Activated CD8-positive, alpha-beta memory T cell treated with anti-CD3 and anti-CD28 coated beads, Interleukin-2, amount 50 U/mL, for 1 hour (primary cell): Measurements from ENCODE around the gene YIPF2.
"Not testable (repeated sequence)": the region's sequence is repeated elsewhere in the genome, so short reads cannot be mapped to it uniquely, and the experiment has no call there.

Experiments
- DNase-seq: peaks from one replicate; pipeline ENCODE4 v3.0.0-alpha.2; 2020; ENCODE audit errors: extremely low read depth

The YIPF2 gene

DNA sequence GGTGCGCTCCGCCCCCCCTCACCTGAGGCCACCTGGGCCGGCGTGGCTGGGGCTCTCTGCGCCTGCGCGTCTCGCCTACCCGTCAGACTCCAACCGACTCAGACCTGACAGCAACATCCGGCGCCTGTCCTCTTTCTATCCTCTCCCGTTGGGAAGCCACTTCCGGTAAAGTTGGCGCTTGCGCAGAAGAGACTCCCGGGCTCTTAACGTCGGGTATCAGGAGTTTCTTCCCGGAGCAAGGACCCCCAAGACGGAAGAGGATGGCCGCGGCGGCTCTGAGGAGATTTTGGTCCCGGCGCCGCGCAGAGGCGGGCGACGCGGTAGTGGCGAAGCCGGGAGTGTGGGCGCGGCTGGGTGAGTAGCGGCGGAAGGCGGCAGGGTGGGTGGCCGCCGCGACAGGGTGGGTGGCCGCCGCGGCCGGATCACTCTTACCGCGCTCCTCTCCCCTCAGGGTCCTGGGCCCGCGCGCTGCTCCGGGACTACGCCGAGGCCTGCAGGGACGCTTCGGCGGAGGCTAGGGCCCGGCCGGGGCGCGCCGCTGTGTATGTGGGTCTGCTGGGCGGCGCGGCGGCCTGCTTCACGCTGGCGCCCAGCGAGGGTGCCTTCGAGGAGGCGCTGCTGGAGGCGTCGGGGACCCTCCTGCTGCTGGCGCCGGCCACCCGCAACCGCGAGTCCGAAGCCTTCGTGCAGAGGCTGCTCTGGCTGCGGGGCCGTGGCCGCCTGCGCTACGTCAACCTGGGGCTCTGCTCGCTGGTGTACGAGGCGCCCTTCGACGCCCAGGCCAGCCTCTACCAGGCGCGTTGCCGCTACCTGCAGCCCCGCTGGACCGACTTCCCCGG, at the start of gene YIPF2, which contains the start of gene TIMM29:
YIPF2 (minus strand) TSS at position 77 of the 839 bp plus-strand sequence. CDS start 229 bp downstream, outside the sequence.
TIMM29 (plus strand) TSS at position 249 of the 839 bp plus-strand sequence; CDS start at position 261, 12 bp downstream.
- DNase-seq, result peak; percentile 97

DNA sequence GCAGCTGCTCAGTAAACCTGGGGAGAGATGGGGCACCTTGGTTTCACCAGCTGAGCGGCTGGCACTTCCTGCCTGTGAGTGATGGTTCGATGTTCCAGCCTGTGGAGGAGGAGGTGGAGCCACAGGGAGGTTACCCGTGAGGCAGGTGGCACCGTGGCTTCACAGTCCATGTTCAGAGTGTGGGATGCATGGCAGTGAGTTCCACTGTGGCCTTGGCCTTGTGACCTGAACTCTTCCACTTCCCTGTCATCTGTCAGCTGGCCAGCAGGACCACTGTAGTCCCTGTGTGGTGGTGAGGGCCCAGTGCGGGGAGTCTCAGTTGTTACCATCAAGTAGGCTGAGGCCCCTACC, 49.3 kb upstream of the YIPF2 start:
- no peak for DNase-seq

DNA sequence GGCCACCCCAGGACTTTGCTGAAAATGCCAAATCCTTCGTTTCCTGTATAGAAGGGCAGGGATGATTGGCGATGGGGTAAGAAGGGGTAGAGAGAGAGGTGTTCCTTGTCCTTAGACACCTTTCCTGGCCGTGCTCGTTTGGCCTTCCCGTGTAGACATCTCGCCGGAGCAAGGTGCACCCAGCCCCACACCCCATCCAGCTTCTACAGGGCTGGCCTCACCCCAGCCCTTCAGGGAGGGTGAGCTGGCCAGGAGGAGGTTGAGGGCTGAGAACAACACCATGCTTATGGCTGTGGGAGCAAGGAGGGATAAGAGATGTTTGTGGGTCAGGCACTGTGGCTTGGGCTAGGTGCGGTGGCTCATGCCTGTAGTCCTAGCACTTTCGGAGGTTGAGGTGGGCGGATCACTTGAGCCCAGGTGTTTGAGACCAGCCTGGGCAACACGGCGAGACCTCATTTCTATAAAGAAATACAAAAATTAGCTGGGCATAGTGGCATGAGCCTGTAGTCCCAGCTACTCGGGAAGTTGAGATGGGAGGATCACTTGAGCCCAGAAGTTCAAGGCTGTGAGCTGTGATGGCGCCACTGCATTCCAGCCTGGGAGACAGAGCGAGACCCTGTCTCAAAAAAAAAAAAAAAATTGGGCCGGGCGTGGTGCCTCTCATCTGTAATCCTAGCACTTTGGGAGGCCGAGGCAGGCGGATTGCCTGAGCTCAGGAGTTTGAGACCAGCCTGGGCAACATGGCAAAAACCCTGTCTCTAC, 47.9 kb upstream of the YIPF2 start:
- DNase-seq, result no peak

DNA sequence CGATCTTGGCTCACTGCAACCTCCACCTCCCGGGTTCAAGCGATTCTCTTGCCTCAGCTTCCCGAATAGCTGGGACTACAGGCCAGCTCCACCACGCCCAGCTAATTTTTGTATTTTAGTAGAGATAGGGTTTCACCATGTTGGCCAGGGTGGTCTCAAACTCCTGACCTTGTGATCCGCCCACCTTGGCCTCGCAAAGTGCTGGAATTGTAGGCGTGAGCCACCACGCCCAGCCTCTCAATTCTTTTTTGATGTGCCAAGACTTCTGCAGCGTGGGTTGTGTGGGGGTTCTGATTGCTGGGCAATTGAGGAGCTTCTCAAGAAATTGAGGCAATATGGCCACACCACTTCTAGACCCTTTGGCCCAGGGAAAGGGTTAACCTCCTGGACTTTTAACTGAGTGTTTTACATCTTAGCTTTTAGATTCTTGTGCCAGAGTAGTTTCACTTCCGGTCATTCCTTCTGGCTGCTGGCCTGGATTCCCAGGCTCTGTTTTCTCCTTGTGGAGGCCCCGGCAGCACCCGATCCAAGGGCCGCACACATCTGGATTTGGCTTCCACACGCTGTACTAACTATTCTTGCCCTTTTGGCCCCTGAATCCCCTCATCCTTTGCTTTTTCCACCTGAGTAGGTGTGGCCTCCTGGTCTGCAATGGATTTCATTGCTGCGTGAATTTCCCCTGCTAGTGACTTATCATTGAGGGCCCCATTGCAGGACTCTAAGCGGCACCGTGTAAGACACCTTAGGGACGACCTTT, 47.1 kb upstream of the YIPF2 start:
- DNase-seq, result no peak

DNA sequence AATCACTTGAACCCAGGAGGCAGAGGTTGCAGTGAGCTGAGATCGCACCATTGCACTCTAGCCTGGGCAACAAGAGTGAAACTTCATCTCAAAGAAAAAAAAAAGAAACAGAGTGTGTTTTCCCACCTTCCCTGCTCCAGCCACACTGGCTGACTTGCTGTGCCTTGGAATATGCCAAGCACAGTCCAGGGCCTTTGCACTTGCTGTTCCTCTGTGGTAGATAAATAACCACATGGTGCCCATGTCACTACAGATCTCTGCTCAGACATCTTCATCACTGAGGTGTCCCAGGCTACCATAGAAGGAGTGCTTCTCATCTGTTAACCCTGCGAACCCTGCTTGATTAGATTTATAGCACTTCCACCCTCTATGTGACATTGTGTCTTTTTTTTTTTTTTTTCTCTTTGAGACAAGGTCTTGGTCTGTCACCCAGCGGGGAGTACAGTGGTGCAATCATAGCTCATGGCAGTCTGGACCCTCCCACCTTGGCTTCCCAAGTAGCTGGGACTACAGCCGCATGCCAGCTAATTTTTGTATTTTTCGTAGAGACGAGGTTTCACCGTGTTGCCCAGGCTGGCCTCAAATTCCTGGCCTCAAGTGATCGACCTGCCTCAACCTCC, 42.8 kb upstream of the YIPF2 start:
- DNase-seq, result no peak

DNA sequence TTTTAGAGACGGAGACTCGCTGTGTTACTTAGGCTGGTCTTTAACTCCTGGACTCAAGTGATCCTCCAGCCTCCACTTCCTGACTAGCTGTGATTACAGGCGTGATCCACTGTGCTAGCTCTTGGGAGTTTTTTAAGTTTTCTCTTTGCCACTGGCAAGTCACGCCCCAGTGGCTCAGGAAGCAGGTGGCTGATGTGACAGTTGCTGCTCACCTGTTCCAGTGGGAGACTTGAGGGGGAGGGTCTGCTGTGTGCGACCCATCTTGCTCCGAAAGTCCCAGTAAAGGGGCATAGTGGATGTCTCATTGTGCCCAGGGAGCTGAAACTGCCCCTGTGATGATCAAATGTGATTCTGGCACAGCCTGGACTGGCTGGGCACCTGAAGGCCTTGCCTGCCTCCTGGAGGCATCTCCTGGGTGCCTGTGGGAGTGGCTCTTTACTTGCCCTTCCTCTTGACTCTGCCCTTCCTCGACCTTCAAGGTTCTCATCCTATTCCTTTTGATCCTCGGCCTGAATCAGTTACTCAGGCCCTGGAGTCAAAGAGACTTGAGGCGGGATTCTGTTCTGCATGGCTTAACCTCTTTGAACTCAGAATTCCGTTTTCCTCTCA, 40.2 kb upstream of the YIPF2 start:
- DNase-seq, result no peak

DNA sequence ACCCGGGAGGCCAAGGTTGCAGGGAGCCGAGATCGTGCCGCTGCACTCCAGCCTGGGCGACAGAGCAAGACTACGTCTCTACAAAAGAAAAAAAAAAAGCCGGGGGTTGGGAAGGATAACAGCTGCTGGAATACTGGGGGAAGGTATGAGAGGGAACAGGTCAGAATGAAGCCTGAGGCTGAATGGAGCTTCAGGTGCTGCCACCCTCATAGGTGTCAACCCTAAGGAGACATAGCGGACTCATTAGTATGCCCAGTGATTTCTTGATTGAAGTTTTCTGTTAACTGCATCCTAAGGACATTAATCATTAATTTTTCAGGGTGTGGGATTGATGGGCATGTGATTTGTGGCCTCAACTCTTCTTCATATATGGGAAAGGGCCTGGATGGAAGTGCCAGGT, 38.4 kb upstream of the YIPF2 start:
- no peak for DNase-seq

DNA sequence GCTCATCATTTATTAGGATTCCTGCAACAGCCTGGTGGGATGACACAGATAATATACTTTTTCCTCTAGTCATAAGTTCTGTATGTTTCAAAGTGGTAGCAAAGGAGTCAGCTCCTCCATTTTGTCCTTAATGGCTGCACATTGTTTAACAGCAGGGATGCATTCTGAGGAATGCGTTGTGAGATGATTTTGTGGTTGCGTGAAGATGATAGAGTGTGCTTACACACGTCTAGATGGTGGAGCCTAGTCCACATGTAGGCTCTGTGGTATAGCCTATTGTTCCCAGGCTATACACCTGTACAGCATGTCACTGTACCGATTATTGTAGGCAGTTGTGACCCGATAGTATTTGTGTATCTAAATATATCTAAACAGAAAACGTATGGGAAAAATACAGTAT, 37.0 kb upstream of the YIPF2 start:
- DNase-seq, result no peak

DNA sequence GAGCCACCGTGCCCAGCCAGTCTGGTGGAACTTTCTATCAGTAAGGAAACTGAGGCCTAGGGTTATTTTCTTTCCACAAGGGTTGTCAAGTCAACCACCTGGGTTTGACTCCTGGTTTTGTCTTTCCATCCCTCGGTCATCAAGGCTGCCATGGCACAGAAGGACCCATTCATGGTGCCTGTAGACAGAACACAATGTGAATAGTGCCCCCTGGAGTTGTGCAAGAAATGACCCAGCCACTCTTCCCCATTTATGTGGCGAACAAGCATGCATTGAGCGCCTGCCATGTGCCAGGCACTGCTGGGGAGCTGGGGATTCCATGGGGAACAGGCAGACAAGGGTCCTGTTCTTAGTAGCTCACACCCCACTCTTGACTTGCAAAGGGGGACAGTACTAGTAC, 36.5 kb upstream of the YIPF2 start:
- no peak for DNase-seq

DNA sequence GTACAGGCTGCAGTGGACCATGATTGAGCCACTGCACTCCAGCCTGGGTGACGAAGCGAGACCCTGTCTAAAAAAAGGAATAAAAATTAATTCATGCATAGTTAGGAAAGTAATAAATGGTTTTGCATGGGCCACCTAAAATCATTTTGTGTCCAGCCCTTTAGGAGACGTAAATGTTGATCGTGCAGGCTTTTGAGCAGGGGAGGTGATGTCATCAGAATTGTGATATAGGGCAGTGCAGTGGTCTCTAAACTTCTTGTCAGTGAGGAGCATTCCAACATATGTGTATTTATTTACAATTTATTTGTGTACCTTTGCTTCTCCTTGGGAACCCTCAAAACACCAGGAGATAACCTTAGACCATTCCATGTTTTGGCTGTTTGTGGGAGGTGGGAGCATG, 35.4 kb upstream of the YIPF2 start:
- no peak for DNase-seq

DNA sequence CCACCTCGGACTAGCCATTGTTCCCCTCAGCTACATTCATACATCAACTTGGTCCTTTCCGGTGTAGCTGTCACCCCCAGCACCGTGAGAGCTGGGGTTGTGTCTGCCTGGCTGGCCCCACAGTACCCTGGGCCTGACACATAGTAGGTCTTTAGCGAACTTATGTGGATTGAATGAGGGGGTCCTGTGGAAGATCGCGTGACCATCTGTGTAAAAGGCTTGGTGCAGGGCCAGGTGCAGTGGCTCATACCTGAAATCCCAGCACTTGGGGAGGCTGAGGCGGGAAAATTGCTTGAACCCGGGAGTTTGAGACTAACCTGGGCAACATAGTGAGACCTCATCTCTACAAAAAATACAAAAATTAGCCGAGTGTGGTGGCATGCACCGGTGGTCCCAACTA, 34.4 kb upstream of the YIPF2 start:
- no peak for DNase-seq

DNA sequence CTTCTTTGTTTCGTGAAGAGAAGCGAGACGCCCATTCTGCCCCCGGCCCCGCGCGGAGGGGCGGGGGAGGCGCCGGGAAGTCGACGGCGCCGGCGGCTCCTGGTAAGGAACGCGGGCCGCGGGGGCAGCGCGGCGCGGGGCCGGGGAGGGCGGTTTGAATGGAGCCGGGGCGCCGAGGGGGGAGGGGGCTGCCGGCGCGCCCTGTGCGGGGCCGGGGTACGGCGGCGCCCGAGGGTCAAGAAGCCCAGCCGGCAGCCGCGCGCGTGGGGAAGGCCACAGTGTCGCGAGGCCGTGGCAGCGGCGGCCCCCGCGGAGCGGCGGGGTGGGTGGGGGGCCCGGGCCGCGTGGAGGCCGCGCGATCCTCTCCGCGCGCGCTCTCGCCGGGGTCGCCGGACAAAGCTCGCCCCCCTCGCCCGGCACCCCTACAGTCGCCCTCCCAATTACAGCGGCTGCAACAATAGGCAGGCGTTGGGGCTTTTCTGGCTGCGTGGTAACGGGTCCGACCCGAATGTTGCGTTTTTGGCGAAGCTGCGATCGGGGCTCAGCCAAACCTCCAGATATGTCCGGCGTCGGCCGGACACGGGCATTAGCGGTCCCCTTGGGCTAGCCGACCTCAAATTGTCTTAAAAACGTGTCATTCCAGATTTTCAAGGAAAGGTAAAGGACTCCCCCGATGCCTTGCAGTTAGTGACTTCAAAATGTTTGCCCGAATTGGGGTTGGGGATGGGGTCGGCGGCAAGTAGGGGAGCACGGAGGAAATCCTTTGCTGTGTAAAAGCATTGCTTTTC, 32.8 kb upstream of the YIPF2 start:
- DNase-seq, result no peak

DNA sequence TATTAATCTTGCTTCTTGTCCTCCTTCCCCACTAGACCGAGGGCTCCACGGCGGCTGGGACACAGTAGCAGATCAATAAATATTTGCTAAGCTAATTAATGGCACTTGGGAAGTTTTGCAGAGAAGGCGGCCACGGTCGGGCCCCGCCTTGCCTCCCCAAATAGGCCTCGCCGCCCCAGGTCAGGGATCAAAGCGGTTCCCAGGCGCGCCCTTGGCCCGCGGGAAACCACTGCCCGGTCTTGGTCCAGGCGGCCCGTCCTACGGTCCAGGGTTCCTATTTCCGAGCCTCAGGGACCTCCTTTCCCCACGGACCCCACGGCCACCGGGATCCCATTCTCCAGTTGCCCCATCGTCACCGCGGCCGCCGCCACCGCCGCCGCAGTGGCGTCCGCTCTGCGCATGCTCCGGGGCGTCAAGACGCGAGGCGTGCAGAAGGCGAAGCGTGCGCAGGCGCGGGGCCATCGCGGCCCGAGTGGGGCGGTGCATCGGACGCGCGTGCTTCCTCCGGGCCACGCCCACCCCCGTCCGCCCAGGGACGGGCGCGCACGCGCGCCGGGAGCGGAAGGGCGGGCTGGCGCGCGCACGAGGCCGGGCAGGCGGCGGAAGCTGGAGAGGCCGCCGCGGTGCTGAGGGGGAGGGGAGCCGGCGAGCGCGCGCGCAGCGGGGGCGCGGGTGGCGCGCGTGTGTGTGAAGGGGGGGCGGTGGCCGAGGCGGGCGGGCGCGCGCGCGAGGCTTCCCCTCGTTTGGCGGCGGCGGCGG, 32.1 kb upstream of the YIPF2 start, which contains the start of gene SMARCA4:
SMARCA4 (plus strand) TSS at position 717 of the 759 bp plus-strand sequence. CDS start 23,122 bp downstream, outside the sequence.
- DNase-seq, result peak; percentile 93

DNA sequence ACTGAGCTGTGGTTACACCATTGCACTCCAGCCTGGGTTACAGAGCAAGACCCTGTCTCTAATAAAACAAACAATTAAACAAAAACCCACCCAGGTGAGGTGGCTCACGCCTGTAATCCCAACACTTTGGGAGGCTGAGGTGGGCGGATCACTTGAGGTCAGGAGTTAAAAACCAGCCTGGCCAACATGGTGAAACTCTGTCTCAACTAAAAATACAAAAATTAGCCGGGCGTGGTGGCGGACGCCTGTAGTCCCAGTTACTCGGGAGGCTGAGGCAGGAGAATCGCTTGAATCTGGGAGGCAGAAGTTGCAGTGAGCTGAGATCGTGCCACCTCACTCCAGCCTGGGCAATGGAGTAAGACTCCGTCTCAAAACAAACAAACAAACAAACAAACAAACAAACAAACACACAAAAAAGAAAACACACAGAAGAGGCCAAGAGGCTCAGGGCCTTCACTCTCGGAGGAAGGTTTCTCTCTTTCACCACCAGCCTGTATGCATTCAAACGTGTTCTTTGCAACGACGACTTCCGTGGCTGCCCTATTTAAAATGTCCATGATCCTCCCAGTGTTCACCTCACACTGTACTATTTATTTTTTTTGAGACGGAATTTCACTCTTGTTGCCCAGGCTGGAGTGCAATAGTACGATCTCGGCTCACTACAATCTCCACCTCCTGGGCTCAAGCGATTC, 31.0 kb upstream of the YIPF2 start:
- DNase-seq, result not testable (repeated sequence)

DNA sequence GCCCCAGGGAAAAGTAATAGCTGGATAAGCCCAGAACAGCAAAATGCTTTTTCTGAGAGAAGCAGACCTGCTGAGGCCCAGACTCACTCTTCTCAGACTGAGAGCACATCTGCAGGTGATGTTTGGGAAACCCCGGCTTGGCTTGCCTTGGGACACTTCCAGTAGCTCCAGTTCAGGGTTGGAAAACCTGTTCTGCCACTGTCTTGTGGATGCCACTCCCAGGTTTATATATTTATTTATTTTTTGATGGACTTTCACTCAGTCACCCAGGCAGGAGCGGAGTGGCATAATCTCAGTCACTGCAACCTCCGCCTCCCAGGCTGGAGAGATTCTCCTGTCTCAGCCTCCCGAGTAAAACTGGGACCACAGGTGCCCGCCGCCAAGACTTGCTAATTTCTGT, 24.4 kb upstream of the YIPF2 start:
- no peak for DNase-seq

DNA sequence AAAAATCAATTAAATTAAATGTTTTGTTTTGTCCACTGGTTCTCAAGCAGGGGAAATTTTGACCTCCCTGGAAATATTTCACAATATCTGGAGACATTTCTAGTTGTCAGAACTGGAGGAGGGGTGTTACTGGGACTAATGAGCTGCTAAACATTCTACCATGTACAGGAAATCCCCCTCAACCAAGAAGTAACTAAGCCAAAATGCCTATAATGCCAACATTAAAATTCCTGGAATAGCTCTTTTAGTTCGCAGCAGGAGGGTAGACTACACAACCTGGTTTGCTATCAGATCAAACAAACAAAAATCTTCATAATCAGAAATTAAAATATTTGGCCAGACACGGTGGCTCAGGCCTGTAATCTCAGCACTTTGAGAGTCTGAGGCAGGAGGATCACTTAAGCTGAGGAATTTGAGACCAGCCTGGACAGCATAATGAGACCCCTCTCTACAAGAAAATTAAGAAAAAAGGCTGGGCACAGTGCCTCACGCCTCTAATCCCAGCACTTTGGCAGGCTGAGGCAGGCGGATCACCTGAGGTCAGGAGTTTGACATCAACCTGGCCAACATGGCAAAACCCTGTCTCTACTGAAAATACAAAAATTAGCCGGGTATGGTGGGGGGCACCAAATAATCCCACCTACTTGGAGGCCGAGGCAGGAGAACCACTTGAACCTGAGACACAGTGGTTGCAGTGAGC, 18.7 kb upstream of the YIPF2 start:
- no peak for DNase-seq

DNA sequence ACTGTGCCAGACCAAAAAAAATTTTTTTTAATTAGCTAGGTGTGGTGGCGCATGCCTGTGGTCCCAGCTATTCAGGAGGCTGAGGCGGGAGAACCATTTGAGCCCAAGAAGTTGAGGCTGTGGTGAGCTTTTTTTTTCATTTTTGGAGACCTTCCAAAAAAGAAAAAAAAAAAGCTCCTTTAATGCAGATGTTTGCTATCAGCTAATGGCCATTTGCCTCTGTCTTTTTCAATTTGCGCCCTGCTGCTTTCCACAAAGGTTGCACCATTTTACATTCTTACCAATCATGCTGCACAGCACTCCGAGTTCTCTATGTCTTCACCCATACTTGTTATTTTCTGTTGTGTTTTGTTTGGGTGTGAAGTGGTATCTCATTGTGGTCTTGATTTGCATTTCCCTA, 16.8 kb upstream of the YIPF2 start:
- no peak for DNase-seq

DNA sequence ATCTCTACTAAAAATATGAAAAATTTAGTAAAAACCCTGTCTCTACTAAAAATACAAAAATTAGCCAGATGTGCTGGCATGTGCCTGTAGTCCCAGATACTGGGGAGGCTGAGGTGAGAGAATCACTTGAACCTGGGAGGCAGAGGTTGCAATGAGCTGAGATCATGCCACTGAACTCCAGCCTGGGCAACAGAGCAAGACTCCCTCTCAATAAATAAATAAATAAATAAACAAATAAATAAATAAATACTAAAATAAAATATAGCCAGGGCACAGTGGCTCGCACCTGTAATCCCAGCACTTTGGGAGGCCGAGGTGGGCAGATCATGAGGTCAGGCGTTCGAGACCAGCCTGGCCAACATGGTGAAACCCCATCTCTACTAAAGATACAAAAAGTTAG, 15.0 kb upstream of the YIPF2 start:
- DNase-seq, result not testable (repeated sequence)
